BLaER1 treated with 17β-estradiol and CSF1 and Interleukin-3, amounts not matched to agents 10 nM and 100 nM (cell line): Measurements from ENCODE around the gene TPSD1.

Experiments
- H3K27ac ChIP-seq, 11 experiments: shearing (Covaris generic); formaldehyde crosslinking; 2 replicates each; pipeline ENCODE4 v1.8.1; 2022
- H3K27me3 ChIP-seq, 11 experiments: shearing (Covaris generic); formaldehyde crosslinking; 2 replicates each; pipeline ENCODE4 v1.8.1; 2022
- H3K36me3 ChIP-seq, 11 experiments: shearing (Covaris generic); formaldehyde crosslinking; 2 replicates each; pipeline ENCODE4 v1.8.1; 2022
- H3K4me1 ChIP-seq, 10 experiments: shearing (Covaris generic); formaldehyde crosslinking; 2 replicates each; pipeline ENCODE4 v1.8.1; 2022
- H3K4me2 ChIP-seq, 11 experiments: shearing (Covaris generic); formaldehyde crosslinking; 2 replicates each; pipeline ENCODE4 v1.8.1; 2022
- H3K4me3 ChIP-seq, 10 experiments: shearing (Covaris generic); formaldehyde crosslinking; 2 replicates each; pipeline ENCODE4 v1.8.1; 2022
- H3K9ac ChIP-seq, 11 experiments: shearing (Covaris generic); formaldehyde crosslinking; 2 replicates each; pipeline ENCODE4 v1.8.1; 2022
- H3K9me3 ChIP-seq, 11 experiments: shearing (Covaris generic); formaldehyde crosslinking; replicated peaks in 1 of 11; 2 replicates each; pipeline ENCODE4 v1.8.1; 2022
- H4K20me1 ChIP-seq, 11 experiments: shearing (Covaris generic); formaldehyde crosslinking; 2 replicates each; pipeline ENCODE4 v1.8.1; 2022
- Cebpa-rat ChIP-seq, 11 experiments: shearing (Covaris generic); IDR thresholded peaks; 2 replicates each; pipeline ENCODE4 v1.8.1; 2022

TPSD1 gene

GRCh38 chr16:1308036-1308976, 52.4 kb downstream of the TPSD1 start:
- Histone ChIP-seq H3K4me1 (peaks cover 53 to 63% (median 61%) of the 10 kb centered on the region in 10 experiments), H3K27me3 (no peaks in the 10 kb centered on the region), H3K4me2 (peak overlapping the region in 9 of 11 experiments; percentile 19 to 52 (median 37); a peak in 10 of 22 replicates), H3K9me3 (no peaks in the 10 kb centered on the region), H3K9ac (peak overlapping the region; percentile 99 to 100 (median 100)), H3K4me3 (peak overlapping the region; percentile 84 to 100 (median 98)), H3K36me3 (peaks cover 17 to 30% (median 24%) of the 10 kb centered on the region in 11 experiments; a peak in 21 of 22 replicates), H3K27ac (peak overlapping the region; percentile 100), H4K20me1 (peaks cover 35 to 38% (median 36%) of the 10 kb centered on the region in 11 experiments)
- TF ChIP-seq Cebpa-rat (IDR thresholded peaks at IDR 0.05) = no peak
